Ureter (tissue), 1 donor: ENCODE measurements around the gene CCN5. TPM values are rescaled to one million over a fixed set of nuclear protein-coding genes. Genes with fewer than 3 reads are reported as not detected.
"Not testable (repeated sequence)": the region's sequence is repeated elsewhere in the genome, so short reads cannot be mapped to it uniquely, and the experiment has no call there.

Experiments
- DNase-seq: peaks from one replicate; pipeline ENCODE4 v3.0.0-alpha.2; 2020; ENCODE audit warnings: low spot score
- total RNA-seq: library from RNA; stranded (reverse); gene quantifications from one replicate; pipeline ENCODE4 v1.2.4, GENCODE V29; 2023
- donor health status: DM: yes; HTN: yes; CAD: no.

Gene CCN5, protein sequence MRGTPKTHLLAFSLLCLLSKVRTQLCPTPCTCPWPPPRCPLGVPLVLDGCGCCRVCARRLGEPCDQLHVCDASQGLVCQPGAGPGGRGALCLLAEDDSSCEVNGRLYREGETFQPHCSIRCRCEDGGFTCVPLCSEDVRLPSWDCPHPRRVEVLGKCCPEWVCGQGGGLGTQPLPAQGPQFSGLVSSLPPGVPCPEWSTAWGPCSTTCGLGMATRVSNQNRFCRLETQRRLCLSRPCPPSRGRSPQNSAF
- total RNA-seq, result 1.1 TPM

DNA sequence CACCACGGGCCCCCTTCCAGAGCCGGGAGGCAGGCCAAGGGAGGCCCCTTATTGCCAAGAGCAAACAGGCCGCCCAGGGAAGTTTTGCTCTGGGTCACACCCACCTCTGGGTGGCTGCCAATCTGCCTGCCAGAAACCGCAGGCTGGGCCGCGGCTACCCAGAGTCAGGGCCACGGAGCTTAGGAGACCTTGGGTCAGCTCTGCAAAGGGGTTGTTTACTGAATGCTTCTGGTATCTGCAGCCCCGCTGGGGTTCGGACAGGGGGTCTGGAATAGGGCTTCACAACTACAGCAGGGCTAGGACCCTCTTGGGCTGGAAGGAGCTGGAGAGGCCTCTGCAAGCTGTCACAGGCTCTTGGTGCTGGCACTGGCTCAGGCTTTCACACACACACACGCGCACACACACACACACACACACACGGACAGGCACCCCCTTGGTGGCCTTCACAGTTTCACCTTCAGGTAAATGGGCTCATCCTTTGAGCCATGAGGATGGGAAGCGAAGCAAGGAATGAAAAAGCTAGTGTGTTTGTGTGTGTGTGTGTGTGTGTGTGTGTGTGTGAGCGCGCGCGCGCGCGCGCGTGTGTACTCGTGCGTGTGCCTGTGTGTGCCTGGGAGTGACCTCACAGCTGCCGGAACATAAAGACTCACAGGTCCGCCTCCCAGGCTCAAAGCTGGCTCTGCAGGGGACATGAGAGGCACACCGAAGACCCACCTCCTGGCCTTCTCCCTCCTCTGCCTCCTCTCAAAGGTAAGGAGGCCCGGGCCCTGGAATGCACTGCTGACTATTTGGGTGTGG, at the start of gene CCN5:
Gene CCN5, plus strand, starts transcription at position 669 of the 798 bp plus-strand sequence. Its CDS starts 22 bp downstream, at position 691.
- DNase-seq, result peak; percentile 91

GRCh38 chr20:44666066-44666465, 49.1 kb upstream of the CCN5 start:
- DNase-seq, result no peak

DNA sequence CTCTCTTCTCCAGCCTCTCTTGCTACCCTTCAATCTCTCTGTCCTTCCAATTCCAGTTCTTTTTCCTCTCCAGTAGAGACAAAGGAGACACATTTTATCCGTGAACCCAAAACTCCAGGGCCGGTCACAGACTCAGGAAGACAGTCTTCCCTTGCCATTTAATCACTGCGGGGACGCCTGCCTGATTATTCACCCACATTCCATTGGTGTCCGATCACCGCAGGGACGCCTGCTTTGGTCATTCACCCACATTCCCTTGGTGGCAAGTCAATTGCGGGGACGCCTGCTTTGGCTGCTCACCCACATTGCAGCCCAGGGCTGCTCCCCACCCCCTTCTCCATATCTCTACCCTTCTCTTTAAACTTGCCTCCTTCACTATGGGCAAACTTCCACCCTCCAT, 44.3 kb upstream of the CCN5 start:
- not testable (repeated sequence) for DNase-seq

GRCh38 chr20:44671541-44671940, 43.6 kb upstream of the CCN5 start:
- not testable (repeated sequence) for DNase-seq

DNA sequence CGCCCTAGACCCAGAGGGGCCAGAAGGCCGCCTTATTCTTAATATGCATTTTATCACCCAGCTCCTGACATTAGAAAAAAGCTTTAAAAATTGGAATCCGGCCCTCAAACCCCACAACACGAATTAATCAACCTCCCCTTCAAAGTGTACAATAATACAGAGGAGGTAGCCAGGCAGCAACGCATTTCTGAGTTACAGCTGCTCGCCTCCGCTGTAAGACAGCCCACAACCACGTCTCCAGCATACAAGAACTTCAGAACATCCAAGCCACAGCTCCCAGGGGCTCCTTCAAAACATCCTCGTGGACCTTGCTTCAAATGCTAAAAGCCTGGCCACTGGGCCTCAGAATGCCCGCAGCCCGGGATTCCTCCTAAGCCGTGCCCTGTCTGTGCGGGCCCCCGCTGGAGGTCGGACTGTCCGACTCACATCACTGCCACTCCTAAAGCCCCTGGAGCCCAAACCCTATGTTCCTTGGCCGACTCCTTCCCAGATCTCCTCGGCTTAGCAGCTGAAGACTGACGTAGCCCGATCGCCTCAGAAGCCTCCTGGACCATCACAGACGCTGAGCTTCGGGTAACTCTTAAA, 42.8 kb upstream of the CCN5 start:
- DNase-seq, result not testable (repeated sequence)

GRCh38 chr20:44678242-44678641, 36.9 kb upstream of the CCN5 start:
- no peak for DNase-seq

- DNase-seq, result no peak
Observed at GRCh38 chr20:44678990-44679611, 36.1 kb upstream of the CCN5 start.

DNA sequence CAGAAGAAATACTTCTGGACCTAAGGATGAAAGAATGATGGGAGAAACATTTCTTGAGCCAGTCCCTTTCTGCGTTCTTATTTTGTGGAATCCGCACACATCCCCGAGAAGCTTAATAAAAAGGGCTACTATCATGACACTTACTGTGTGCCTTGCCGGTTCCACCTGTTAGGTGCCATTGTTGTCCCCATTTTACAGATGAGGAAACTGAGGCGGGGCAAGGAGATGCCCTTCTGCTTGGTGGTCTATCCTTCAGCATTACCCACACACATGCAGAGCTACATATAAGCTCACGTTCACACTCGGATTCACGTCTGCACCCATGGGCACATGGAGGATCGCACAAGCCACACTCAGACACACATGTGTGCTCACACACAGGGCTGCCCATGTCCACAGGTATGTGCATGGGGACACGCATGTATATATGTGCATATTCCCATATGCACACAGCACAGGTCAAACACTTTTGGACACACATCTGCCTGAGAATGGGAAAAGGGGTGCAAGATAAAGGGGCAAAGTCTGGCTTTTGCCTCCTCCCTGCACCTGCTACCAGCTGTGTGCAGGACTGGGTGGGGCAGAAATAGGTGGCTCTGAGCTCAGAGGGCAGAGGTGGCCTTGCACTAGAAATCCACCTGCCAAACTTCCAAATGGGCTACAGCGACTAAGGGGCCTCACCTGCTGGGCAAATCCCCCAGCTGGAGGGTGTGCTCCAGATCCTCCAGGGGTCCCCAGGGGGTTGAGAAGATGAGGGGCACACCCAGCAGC, 33.2 kb upstream of the CCN5 start:
- DNase-seq, result no peak

- DNase-seq, result no peak
Observed at GRCh38 chr20:44683263-44684046, 31.7 kb upstream of the CCN5 start.

GRCh38 chr20:44684047-44684967, 30.9 kb upstream of the CCN5 start:
- no peak for DNase-seq

- no peak for DNase-seq
Observed at GRCh38 chr20:44686934-44687333, 28.2 kb upstream of the CCN5 start.

GRCh38 chr20:44688053-44688625, 27.0 kb upstream of the CCN5 start:
- DNase-seq, result no peak

GRCh38 chr20:44689809-44690208, 25.4 kb upstream of the CCN5 start:
- DNase-seq, result no peak

DNA sequence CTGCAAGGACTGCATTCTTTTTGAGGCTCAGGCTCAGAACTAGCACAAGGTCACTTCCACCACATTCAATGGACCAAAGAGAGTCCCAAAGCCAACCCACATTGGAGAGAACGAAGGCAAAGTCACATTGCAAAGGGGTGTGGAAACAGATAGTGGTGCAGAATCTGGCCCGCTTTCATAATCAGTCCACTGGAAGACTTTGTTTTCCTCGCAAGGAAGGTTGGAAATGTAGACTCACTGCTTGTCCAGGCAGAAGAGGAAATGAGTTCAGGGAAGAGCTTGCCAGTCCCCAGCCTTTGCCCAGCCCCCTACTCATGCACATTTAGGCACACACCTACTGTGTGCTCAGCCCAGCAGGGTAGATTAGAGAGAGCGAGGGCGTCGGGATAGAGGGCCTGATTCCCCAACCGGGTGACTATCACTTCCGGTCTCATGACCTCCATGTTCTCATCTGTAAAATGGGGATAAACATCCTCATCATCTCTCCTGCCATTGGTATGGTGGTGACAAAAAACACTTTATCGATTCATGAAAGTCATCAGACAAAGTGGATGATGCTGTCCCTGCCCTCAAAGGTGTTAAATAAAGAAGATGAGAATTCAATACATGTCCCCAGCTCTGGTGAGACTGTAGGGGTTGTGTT, 24.3 kb upstream of the CCN5 start:
- DNase-seq, result no peak

GRCh38 chr20:44691424-44692423, 23.4 kb upstream of the CCN5 start:
- DNase-seq, result no peak

DNA sequence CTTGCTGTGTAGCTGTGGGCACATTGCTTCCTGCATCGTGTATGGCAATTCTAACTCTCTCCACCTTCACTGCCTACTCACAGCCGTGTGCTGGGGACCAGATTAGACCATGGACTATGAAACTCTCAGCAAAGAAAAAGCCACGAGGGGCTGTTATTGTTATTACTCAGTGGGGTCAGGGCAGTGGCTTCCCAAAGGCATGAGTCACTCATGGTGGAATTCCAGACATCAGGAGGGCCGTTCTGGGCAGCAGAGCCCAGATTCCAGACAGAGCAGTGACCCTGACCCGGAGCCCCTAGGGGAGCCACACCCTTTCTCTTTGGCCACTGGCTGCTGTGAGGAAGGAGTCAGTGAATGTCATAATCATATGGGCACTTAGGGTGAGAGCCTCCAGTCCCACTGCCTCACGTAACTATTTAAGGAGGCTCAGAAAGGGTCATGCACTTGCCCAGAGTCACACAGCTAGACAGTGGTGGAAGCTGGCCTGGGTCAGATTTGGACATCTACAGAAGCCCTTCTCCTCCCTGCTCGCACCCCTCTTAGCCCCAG, 22.2 kb upstream of the CCN5 start:
- no peak for DNase-seq

DNA sequence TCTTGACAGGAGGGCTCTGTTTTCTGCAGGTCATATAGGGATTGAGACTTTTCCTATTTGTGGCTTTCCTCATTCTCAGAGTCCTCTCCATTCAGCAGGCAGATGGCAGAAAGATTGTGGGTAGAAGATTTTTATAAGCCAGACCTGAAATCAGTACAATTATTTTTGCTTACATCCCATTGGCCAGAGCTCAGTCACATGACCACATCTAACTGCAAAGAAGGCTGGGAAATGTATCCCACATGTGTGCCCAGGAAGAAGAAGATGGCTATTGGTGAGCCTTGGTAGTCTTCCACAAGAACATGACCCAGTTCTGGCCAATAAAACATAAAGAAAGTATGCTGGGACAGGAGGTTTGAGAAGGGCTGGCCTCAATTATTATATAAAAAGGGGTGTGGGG, 21.5 kb upstream of the CCN5 start:
- DNase-seq, result no peak
